Dermis microvascular lymphatic vessel endothelial cell (primary cell): ENCODE data around the gene FMN1. TPM values are rescaled to one million over a fixed set of nuclear protein-coding genes. Genes with fewer than 3 reads are reported as not detected.
"Not testable (repeated sequence)": the region's sequence is repeated elsewhere in the genome, so short reads cannot be mapped to it uniquely, and the experiment has no call there.

Experiments
- DNase-seq, 2 donors: peaks; one replicate each; pipeline versions ENCODE4 v3.0.0 to v3.0.0-alpha.2; 2010; ENCODE audit warnings: low read depth in 2 of 2
- total RNA-seq: library from RNA; depleted of rRNA; stranded (reverse); fragments of >200 nt; gene quantifications from 2 replicates; pipeline ENCODE4 v1.2.1, GENCODE V29; 2014

FMN1 gene
- total RNA-seq, 1 donor from 2014 or later, result under 0.01 TPM

DNA sequence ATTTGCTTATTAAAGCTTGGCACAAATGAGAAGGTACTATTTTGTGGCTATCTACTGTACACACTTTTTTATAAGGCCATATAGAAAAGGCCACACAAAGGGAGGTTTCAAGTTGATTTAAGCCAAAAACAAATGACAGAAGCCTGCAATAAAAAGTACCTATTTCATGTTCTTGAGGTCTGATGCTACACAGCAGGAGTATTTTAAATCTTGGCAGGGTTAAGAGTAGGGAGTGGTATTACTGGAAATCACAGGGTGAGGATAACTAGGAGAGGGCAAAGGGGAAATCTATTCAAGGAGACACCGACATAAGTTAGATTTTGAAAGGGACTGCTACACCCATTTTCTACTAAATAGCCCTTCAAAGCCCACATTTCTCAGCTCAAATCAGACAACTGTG is 330.5 kb downstream of the FMN1 start:
- no peak for DNase-seq

DNA sequence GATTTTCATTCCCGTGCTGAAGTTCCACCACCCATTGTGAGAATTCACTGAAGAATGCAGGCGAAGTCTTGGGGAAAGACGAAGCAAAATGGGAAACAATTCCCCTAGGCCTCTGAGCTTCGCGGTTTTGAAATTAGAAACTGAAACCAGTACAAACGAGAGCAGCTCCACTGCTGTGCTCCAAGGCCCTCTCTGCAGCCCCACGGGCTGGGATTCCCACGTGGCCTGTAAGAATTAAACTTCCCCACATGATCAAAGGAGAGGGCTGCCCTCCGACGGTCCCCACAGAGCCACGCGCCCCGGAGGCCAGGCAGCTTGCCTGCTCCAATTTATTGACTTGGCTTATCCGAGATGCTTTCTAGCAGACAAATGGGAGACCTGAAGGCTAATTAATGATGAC is 332.8 kb downstream of the FMN1 start:
- no peak for DNase-seq

DNA sequence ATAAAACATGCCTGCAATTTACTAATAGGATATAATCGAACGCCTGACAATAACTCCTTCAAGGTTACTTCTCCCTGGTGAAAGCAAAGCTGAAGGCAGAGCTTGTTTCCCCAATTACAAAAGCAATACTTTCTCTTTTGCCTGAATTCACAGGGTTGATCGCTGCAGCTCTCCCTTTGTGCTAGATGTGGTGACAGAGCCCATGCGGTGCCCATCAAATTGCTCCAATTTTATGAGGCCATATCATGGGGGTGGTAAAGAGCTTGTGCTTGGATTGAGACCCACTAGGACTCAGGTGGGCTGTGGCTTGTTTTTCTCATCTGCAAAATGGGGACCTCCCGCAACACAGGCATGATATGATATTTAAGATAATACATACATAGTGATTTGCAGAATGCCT is 333.3 kb downstream of the FMN1 start:
- DNase-seq, result no peak

DNA sequence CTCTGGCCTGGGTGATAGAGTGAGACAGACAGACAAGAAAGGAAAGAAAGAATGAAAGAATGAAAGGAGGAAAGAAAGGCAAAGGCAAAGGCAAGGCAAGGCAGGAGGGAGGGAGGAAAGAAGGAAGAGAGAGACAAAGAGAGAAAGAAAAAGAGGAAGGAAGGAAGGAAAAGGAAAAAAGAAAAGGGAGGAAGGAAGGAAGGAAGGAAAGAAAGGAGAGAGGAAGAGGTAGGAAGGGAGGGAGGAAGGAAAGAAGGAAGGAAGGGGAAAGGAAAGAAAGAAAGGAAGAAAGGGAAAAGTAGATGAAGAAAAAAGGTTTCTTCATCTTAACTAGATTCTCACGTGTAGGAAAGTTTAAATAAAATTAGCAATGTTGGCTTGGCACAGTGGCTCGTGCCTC is 334.5 kb downstream of the FMN1 start:
- no peak for DNase-seq

DNA sequence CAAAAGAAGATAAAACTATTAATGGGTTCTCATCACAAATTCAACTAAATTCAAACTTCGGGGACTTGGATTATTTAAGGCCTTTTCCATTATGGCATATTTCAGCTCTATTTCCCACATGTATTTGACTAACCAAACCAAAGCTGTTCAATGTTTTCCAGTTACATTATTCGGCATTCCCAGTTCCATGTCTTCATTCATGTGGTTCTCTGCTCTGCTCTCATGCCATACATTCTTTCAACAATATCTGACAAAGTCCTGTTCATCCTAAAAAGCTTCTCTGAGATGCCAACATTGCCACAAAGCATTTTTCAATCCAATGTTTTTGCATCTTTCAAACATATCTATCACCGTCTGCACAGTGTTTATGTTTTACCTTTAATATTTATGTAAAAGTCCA is 335.3 kb downstream of the FMN1 start:
- DNase-seq, result no peak

DNA sequence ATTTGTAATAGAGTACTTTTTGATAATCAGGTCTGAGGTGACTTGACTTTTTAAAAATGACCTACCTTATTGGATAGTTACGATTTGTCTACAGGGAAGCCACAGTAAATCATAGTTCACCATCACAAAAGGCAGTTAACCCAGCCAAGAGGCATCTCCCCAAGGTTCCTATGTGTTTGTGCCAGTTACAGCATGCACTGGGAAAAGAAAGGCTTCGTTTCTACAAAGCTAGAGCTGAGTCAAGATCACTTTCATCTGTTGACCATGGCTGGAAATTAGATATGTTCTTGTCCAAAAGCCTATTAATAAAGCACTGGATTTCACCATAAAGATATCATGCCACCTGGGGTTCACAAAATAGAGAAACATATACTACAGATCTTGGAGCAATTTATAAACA is 336.8 kb downstream of the FMN1 start:
- DNase-seq, result no peak

DNA sequence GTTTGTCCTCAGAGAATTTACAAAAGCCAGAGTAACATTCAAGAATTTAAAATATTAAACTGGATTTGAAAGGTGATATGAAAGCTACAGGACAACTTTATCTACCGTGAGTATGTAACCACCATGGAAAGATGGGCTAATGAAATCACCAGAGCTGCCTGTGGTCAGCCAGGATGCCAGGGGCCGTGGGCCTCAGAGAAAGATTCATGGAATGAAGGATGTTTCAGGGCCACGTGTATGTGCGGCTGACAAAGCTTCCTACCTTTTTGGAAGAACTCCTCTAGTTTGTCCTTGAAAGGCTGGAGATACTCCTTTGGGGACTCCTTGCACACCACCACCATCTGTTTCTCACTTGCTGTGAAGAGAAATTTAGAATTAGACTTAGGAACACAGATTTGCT is 337.8 kb downstream of the FMN1 start:
- DNase-seq, result no peak

DNA sequence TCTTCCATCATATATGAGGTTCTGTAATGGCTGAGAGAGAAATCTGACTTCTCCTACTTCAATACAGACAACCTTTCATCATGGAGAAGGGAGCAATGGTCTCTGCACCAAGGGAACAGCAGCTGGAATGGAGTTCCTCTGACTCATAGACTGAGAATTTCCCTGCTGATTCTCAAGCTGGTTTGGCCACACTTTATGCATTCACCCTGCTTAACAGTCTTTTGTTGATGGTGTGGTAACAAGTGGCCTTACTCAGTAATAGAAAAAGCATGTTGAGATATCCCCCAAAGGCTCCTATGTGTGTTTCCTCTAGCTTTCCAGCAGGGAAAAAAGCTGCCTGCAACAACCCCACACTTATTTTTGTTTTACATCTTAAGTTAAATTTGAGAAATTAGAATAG is 338.6 kb downstream of the FMN1 start:
- DNase-seq, result peak; percentile 15 to 92

DNA sequence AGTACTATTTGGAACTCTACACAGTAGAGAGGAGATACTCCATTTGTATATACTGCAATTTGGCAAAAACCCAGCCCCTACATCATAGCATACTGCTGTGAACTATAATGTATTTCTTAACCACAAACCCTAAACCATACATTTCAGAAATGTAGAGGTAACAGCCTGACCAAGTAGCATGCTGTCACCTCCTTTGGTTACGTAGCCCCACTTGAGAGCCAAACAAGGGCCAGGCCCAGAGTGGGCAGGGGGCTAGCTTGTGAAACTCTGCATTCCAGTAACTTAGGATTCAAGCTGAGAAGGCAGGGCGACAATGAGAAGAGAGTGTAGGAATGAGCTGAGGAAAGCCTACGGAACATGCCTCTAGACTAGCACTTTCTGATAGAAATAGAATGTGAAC is 340.9 kb downstream of the FMN1 start:
- DNase-seq, result no peak

DNA sequence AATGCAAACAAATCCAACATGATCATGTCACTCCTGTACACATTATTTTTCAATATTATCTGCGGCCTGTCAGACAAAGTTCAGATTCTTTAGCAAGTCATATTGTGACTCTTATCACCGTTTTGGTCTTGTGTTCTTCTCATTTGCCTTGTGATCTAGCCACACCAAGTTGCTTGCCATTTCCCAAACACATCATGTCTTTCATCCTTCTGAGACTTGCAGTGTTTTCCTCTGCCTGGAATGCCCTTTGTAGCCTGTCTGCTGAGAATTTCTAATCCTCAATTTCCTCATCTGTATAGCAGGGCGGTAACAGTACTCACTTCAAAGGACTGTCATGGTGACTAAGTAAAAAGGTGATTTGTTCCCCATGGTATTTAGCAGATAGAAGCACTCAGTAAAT is 341.7 kb downstream of the FMN1 start:
- DNase-seq, result peak in 1 of 2 donors; percentile 8

DNA sequence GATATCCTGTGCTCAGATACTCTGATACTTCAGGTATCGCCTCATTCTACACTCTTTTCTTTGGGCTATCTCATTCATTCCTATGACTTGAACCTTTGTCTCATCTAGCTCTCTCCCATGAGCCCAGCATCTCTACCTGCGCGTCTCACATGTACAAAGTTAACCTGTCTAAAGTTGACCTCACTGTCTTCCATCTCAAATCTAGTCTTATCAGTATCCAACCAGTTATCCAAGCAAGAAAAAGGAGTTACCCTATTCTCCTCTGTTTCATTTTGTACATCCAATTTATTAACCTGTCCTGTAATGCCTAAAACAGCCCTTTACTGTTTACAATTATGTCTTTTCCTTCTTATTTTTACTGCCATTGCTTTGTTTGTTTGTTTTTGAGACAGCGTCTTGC is 342.5 kb downstream of the FMN1 start:
- DNase-seq, result no peak

DNA sequence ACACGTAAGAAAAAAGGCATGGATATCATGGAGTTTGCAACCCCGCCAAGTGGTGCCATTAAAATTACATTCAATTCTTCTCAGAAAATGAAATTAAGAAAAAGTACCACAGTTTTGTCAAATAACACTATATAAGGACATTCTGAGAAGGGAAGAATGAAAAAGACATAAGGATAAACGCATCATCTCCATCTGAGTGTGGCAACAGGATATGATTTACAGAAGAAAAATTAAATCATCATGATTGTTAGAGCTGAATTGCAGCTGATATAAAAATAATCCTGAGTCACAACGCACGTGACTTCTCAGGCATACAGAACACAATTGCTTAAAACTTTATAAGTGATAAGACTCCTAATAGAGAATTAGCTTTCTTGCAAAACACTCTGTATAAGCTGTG is 342.9 kb downstream of the FMN1 start:
- DNase-seq, result peak; percentile 7 to 81

DNA sequence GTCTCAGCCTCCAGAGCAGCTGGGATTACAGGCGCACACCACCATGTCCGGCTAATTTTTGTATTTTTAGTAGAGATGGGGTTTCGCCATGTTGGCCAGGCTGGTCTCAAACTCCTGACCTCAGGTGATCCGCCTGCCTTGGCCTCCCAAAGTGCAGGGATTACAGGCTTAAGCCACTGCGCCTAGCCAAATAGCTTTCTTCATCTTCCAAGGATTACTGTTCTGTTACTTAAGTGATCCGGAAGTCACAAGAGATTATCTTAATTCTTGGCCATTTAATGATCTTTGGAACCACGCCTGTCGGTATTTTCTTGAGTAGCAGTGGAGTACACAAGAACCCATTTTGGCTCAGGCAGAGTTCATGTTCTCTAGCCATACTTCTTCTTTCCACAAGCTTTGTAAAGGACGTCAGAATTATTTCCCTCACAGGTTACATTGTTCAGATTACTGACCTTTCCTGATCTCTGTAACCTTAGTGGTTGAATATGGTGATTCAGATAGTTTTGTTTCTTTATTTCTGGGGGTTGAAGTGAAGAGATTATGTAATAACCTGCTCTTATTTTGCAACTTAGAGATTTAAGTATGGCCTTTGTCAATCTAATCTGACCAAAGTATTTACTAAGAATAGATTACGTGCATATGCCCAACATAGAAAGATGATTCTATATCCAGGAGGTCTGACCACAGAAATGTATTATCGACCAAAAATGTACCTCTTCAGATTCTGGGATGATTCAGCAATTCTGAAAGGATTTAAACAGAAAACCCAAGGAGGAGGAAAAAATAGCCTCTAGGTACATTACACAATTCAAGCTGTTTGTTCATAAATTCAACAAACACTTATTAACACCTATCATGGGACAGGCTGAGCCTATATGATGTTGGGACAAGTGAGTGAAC is 344.5 kb downstream of the FMN1 start:
- peak in 1 of 2 donors; percentile 13 for DNase-seq

DNA sequence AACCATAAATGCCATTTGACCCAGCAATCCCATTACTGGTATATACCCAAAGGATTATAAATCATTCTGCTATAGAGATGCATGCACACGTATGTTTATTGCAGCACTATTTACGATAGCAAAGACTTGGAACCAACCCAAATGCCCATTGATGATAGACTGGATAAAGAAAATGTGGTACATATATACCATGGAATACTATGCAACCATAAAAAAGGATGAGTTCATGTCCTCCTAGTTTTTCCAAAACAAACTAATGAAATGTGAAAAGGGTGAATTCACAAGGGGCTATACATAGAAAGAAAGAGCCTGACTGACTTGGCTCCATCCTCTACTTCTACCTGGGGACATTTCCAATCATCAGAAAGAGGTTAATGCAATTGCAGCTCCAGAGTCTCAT is 347.8 kb downstream of the FMN1 start:
- DNase-seq, result not testable (repeated sequence)

DNA sequence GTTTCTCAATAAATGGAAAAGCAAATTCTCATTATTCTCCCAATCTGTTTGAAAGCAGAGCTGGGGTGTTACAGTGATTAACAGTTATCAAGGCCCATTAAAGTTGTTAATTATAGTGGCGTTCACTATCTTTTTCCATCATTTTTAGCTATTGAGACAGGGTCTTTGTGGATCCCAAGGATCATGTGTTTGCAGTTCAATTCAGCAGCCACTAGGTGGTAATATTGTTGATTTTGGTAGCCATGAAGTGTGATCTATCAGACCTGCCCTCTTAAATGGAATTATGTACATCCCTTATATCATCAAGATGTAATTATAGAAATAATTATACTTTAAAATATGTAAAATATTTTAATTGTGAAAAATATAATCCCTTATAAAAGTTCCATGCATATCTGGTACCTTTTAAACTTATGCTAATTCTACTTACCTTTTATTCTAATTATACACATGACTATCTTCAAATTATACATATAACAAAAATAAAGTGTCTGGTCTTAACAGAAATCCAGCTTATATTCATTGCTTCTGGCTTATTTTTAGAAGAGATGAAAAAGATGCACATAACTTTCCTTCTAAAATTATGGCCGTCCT is 350.3 kb downstream of the FMN1 start:
- peak in 1 of 2 donors; percentile 60 for DNase-seq

DNA sequence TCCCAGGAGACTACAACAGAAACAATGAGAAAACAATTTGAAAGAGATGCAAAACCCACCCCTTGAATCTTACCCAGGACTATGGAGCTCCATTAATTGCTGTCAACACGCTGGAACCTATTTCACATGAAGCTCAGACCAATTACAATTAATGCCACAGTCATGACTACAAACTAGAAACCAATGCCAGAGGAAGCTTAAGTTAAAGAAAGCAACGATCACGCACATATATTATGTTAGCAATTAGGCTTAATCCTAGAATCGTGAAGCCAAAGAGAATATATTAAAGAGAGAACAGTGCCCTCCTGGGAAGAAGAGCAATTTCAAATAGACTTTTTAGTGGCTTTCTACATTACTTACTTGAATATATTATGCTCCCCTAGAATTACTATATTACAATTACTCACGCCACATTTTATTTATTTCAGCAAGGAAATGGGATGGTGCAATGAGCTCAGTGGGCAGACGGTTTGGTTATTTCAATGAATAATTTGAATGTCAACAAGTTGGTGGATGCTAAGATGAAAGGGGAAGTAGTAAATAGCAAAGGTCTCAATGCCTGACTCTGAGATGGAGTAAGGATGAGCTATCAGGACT is 351.2 kb downstream of the FMN1 start:
- DNase-seq, result no peak

DNA sequence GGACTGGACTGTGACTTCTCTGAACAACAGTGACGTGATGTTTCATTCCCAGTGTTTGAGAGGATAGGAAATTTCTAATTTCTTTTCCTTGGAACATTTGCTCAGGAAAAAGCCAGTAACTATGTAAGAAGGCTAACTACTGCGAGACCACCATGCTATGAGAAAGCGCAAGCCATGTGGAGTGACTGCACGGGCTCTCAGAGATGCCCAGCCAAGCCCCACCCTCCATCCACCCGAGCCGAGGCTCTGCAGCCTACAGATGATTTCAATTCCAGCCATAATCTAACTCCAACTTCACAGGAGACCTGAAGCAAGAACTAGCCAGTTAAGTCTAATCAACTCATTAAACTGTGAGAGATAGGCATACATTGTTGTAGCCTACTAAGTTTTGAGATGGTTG is 352.4 kb downstream of the FMN1 start:
- no peak for DNase-seq

DNA sequence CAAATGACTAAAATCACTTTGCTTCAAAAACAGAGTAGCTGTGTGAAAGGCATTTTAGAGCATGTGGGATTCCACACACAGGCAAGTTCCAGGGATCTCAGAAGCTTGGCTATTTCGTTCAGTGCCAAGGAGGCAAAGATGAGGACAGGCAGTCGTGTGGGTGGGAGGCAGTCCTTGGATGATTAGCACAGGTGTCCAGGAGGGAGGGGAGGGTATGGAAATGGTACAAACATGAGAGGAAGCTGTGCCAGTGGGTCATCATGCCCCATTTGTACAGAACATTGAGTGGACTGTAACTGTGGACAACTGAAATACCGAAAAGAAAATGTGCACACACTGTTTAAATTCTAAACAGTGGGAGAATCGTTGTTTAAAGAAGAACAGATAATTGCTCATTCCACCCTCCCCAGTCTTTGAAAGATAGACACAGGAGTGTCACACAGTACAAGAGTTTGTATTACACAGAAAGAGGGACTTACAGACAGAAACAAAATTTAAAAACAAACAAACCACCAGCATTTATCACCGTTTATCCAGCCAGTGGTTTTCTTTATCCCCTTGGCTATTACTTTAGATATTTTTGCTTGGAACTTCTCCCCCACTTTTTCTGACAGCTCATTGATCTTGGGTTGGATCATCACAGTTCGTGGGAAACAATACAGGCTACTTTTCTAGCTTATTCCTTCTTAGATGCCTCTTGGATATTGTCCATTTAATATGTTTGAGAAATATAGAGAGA is 353.8 kb downstream of the FMN1 start:
- DNase-seq, result no peak

DNA sequence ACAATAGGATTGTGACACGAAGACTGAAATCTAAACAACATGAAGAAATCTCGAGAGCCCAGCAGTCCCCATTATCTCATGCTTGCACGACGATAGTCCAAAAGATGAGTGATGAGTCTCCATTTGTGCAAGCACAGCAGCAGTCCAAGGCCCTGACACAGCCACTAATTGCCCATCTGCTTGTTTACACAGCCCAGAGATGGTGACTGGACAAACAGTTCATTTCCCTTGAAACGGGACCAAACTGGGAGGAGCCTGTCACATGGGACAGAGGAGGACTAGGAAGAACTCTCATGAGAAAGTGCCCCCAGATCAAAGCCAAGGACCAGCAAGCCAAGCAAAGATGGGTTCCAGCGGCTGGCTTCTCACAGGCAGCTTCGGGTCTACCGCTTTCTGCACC is 355.7 kb downstream of the FMN1 start:
- DNase-seq, result peak in 1 of 2 donors; percentile 82

DNA sequence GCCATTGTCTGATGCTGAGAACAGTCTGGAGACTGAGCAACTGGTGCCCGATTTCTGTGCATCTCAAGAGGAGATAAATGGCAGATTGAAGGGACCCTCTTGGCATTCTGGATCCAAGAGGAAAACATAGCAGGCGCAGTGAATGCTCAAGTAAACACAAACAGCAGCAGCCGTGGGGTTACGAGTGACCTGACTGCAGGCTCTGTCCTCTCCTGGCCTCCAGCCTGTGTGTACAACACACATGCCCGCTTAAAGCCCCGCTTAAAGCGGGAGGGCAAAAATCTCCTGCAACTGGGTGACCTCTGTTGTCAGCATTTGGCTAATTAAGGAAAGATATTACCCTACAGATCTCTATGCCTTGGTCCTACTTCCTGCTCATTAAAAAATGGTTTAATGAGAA is 356.2 kb downstream of the FMN1 start:
- DNase-seq, result no peak

DNA sequence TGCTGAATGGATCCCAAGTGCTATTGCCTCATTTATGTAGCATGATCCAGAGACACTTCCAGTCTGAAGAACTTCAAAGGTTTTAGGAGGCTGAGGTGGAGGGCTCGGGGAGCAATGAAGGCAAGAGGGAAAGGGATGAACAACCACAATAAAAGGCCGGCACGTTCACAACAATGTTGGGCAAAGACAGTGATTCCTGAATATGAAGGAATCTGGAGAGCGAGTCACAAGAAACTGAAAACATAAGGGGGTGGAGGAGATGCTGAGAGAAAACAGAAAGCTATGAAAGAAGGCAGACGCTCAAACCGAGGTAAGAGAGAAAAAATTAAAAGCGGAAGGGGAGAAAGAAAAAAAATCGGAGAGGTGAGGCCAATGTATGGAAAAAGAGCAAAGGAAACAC is 356.6 kb downstream of the FMN1 start:
- no peak for DNase-seq

DNA sequence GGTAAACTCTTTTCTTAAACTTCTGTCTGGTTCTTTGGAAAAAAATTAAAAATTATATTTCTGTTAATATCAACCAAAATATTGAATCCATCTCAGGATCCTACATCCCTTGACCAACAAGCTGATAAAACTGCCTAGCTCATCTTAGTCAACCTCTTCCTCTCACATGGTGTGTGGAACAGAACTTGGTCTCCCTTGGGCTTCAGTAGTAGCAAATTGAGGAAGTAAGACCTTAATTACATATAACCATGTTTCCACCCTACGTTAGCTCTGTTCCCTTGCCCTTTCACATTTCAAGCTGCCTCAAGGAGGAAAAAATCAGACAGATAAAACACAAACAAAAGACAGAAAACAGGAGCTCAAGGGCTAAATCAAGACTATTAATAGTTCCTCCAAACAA is 360.4 kb downstream of the FMN1 start:
- no peak for DNase-seq
